GM12878 (cell line): ENCODE data around the gene SMPD3. TPM values are rescaled to one million over a fixed set of nuclear protein-coding genes. Genes with fewer than 3 reads are reported as not detected.

Experiments used
- ATAC-seq: fragments of 200-7000 bp; cut with Tn5 transposase; 3 replicates; pipeline ENCODE4 v1.9.1; 2020; ENCODE audit warnings: mild to moderate bottlenecking, moderate library complexity
- BruUV-seq: library from RNA; stranded (reverse); fragments of 400-500 nt; replicated peaks from 2 replicates; lab custom pipeline; 2021; lab: Mats Ljungman, UMichigan
- CTCF ChIA-PET: fragments of 300-600 bp; sonication (Branson Sonifier 250); formaldehyde crosslinking; extraction: SDS; loops from one replicate; lab custom pipeline; 2021; ENCODE audit warnings: inconsistent platforms; lab: Yijun Ruan, JAX
- POLR2A ChIA-PET: fragments of 350-600 bp; formaldehyde crosslinking; extraction: SDS; loops from one replicate; lab custom pipeline; 2021; ENCODE audit warnings: inconsistent platforms; lab: Charles Lee
- RAD21 ChIA-PET: fragments of 300-600 bp; sonication (Branson Sonifier 250); formaldehyde crosslinking; loops from one replicate; lab custom pipeline; 2023; ENCODE audit warnings: antibody characterized with exemption; ENCODE audit not compliant: unreplicated experiment; lab: Charles Lee
- SMC1A ChIA-PET: fragments of 300-600 bp; sonication (Branson Sonifier 250); formaldehyde crosslinking; loops from one replicate; lab custom pipeline; 2023; ENCODE audit not compliant: unreplicated experiment, uncharacterized antibody; lab: Charles Lee
- DNase-seq: peaks from one replicate; pipeline ENCODE4 v3.0.0-alpha.2; 2011; ENCODE audit warnings: low read depth, low spot score
- FAIRE-seq: peaks from 3 replicates; lab custom pipeline; 2011; peaks lifted over from hg19 to GRCh38; lab: Jason Lieb, UNC
- H2AFZ ChIP-seq: 2 replicates; pipeline ENCODE4 v1.6.0; 2011; ENCODE audit warnings: low read depth, low read length, control low read depth; ENCODE audit not compliant: control insufficient read depth
- H3K27ac ChIP-seq: 2 replicates; pipeline ENCODE4 v1.5.1; 2011; ENCODE audit warnings: control low read depth; ENCODE audit not compliant: control insufficient read depth, insufficient read depth
- H3K27me3 ChIP-seq, 2 experiments: replicated peaks in 1 of 2; 2 replicates each; pipeline versions ENCODE4 v1.6.0 to v1.6.1; 2011; ENCODE audit warnings: low read length in 1 of 2; ENCODE audit not compliant: control insufficient read depth in 2 of 2, insufficient read depth in 2 of 2
- H3K36me3 ChIP-seq, 2 experiments: 2 replicates each; pipeline ENCODE4 v1.5.1; 2011; ENCODE audit warnings: low read length in 1 of 2; ENCODE audit not compliant: control insufficient read depth in 2 of 2, insufficient read depth in 2 of 2
- H3K4me1 ChIP-seq: 2 replicates; pipeline ENCODE4 v1.6.1; 2011; ENCODE audit warnings: mild to moderate bottlenecking, low read length, moderate library complexity, mixed read lengths; ENCODE audit not compliant: control insufficient read depth, insufficient read depth
- H3K4me2 ChIP-seq: 2 replicates; pipeline ENCODE4 v1.6.0; 2011; ENCODE audit warnings: control low read depth; ENCODE audit not compliant: control insufficient read depth, insufficient read depth
- H3K4me3 ChIP-seq: fragments of 200-600 bp; sonication (generic); 2 replicates; pipeline ENCODE4 v1.5.1; 2016
- H3K79me2 ChIP-seq: 2 replicates; pipeline ENCODE4 v1.6.0; 2011; ENCODE audit warnings: low read length; ENCODE audit not compliant: control insufficient read depth, insufficient read depth
- H3K9ac ChIP-seq: 2 replicates; pipeline ENCODE4 v1.8.0; 2011; ENCODE audit warnings: low read length, control low read depth, mixed read lengths; ENCODE audit not compliant: control insufficient read depth, insufficient read depth
- H3K9me3 ChIP-seq: replicated peaks from 3 replicates; pipeline ENCODE4 v1.5.1; 2011; ENCODE audit warnings: mild to moderate bottlenecking, low read length; ENCODE audit not compliant: control insufficient read depth, insufficient read depth
- H4K20me1 ChIP-seq: 2 replicates; pipeline ENCODE4 v1.6.0; 2011; ENCODE audit not compliant: control insufficient read depth, insufficient read depth
- CBX5 ChIP-seq: sonication (generic); IDR thresholded peaks from 2 replicates; pipeline ENCODE4 v1.6.1; 2016; ENCODE audit warnings: low read depth, moderate library complexity, mild to moderate bottlenecking, inconsistent platforms
- GATAD2B ChIP-seq: fragments of 450-650 bp; conservative IDR thresholded peaks from 2 replicates; pipeline ENCODE4 v1.6.1; 2017; ENCODE audit warnings: low read depth, mild to moderate bottlenecking, moderate library complexity
- IKZF1 ChIP-seq: fragments of 450-650 bp; conservative IDR thresholded peaks from 2 replicates; pipeline ENCODE4 v1.6.1; 2017; ENCODE audit warnings: antibody characterized with exemption, mild to moderate bottlenecking
- NRF1 ChIP-seq: conservative IDR thresholded peaks from 2 replicates; pipeline ENCODE4 v1.6.1; 2011; ENCODE audit warnings: mild to moderate bottlenecking, low read depth, low read length, improper control_type of control experiment
- PAX5 ChIP-seq: IDR thresholded peaks from 2 replicates; pipeline ENCODE4 v1.6.1; 2011; ENCODE audit warnings: low read depth, low read length, borderline replicate concordance
- RUNX3 ChIP-seq: IDR thresholded peaks from 2 replicates; pipeline ENCODE4 v1.6.1; 2012; ENCODE audit warnings: low read length, inconsistent platforms
- SPI1 ChIP-seq: IDR thresholded peaks from 2 replicates; pipeline ENCODE4 v1.6.1; 2011; ENCODE audit warnings: low read depth, mild to moderate bottlenecking, low read length, moderate library complexity, borderline replicate concordance; ENCODE audit not compliant: insufficient read depth
- WGBS: methylation state at CpG from one replicate; pipeline ENCODE4 v1.1.6; 2016; ENCODE audit warnings: low lambda C conversion rate; ENCODE audit not compliant: insufficient replicate concordance, insufficient coverage; ENCODE audit errors: missing lambda C conversion rate; 5-methylcytosine and 5-hydroxymethylcytosine counted together
- in situ Hi-C: fragments of 300-500 bp; cut with MboI; formaldehyde crosslinking; loops from 9 replicates; pipeline ENCODE4 v1.14.3; 2018; ENCODE audit warnings: mixed read lengths
- intact Hi-C: fragments of 100-400 bp; cut with micrococcal nuclease; formaldehyde crosslinking; loops from one replicate; pipeline ENCODE4 v1.14.2; 2022; ENCODE audit not compliant: unreplicated experiment
- polyA plus RNA-seq, 11 experiments: library from polyadenylated mRNA; depleted of rRNA in 4 of 11; unstranded in 6 of 11; stranded (reverse) in 5 of 11; fragments of >200 nt; fragmentation: Nextera tagmentation in 4 of 11; fragmentation: Illumina TruSeq in 1 of 11; extraction: Ambion mirVana in 4 of 11; extraction: Trizol in 1 of 11; gene quantifications; 1 replicate in 1 of 11; 2 replicates in 10 of 11; pipeline versions ENCODE4 v1.2.1 to v1.2.3, GENCODE V29; 2011 to 2016; ENCODE audit warnings: inconsistent platforms in 2 of 11, missing spikeins in 2 of 11, low read depth in 1 of 11
- total RNA-seq, 4 experiments: library from RNA; depleted of rRNA in 3 of 4; stranded (reverse); fragments of >200 nt in 3 of 4; fragmentation: Illumina TruSeq in 1 of 4; extraction: Trizol in 1 of 4; gene quantifications; 2 replicates each; pipeline versions ENCODE4 v1.2.1 to v1.2.3, GENCODE V29; 2013 to 2021

SMPD3 gene
- total and polyA plus RNA-seq, 10 of the 15 experiments (the other 5 are each of a cell fraction or from before 2014, with no cell fraction given): 0.04 to 2.0 (median 1.2) TPM

DNA sequence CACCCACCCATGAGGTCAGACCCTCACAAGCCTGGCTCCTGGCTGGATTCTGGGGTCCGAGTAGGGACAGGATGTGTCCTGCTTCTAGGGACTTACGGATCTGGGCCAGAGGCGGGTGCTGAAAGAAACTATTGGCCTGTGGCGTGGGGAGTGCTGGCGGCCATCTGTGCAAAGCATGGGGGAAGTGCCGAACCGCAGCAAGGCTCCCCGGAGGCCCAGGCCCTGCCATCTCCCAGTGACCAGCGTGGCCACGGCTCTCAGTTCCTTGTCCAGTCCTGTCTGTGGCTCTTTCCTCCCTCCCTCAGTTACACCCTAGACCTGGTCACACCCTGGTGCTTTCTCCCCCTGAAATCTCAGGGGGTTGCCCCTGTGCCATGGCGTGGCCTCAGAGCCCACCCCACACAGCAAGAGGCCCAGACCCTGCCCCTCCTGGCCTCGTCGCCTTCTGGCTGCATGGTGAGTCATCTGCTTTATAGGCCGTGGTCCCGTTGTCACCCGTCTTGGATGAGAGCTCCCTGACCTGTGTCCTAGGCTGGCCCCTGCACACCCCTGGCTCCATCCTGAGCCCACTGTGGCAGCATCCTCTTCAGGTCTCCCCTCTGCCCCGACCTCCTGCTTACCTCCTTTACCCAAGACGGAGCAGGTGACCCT is 83.0 kb downstream of the SMPD3 start:
- no TSS peak for BruUV-seq
- peak; percentile 49 for TF ChIP-seq RUNX3
- TF ChIP-seq IKZF1: 0 out of 2 replicates have a peak, but pooled peaks have one; percentile 14
- no peak for TF ChIP-seq CBX5
- TF ChIP-seq PAX5: 0 out of 2 replicates have a peak, but pooled peaks have one; percentile 21
- TF ChIP-seq GATAD2B: 0 out of 2 replicates have a peak, but pooled peaks have one; percentile 22
- peak; percentile 29; the same call in 1 of the 2 replicates for TF ChIP-seq SPI1
- no peak for TF ChIP-seq NRF1
- peak; percentile 10 for ATAC-seq
- H3K4me2 ChIP-seq: no peak overlapping the region
- CTCF ChIA-PET: interaction anchor here (1.1 to 9.1 kb wide), 4 partner anchors 18 to 921 kb away, joined by 3 to 77 read pairs (median 6); no protein-coding TSS in a partner anchor
- POLR2A ChIA-PET: no interaction called here
- H3K4me3 ChIP-seq: no peak overlapping the region
- H3K79me2 ChIP-seq: no peaks in the 10 kb centered on the region
- no peak overlapping the region for H2AFZ ChIP-seq
- H3K4me1 ChIP-seq: peaks cover 35% of the 10 kb centered on the region
- H3K9me3 ChIP-seq: no peaks in the 10 kb centered on the region
- in situ Hi-C loops: no loop called here
- no peak overlapping the region for H3K9ac ChIP-seq
- H4K20me1 ChIP-seq: no peaks in the 10 kb centered on the region
- H3K27me3 ChIP-seq: no peaks in the 10 kb centered on the region
- WGBS: 26% methylated on average over 18 of the region's 18 CpGs
- intact Hi-C loops: loop anchor here (5.0 kb wide), 1 partner anchor 82 kb away; the partner anchor contains the start of gene SMPD3
- RAD21 ChIA-PET: no interaction called here
- no peak for FAIRE-seq
- SMC1A ChIA-PET: interaction anchor here (0.9 kb wide), 1 partner anchor 19 kb away, joined by 3 read pairs; no protein-coding TSS in a partner anchor
- H3K27ac ChIP-seq: no peak overlapping the region
- H3K36me3 ChIP-seq: no peaks in the 10 kb centered on the region; a peak in 1 of 4 replicates
- no peak for DNase-seq
